Aorta (tissue), 5 donors: Measurements from ENCODE around the gene HLA-G. TPM values are rescaled to one million over a fixed set of nuclear protein-coding genes. Genes with fewer than 3 reads are reported as not detected.
A peak's percentile ranks its signal among the peaks of the same experiment; 100 is the strongest.

Source experiments
- ATAC-seq: fragments of 200-7000 bp; cut with Tn5 transposase; one replicate; pipeline ENCODE4 v1.9.1; 2022; ENCODE audit warnings: moderate library complexity; ENCODE audit not compliant: low FRiP score
- DNase-seq, 2 donors: peaks; one replicate each; pipeline ENCODE4 v3.0.0-alpha.2; 2020
- H3K27ac ChIP-seq, 2 donors: one replicate each; pipeline ENCODE4 v1.5.1; 2013; ENCODE audit warnings: low read length in 2 of 2, mild to moderate bottlenecking in 2 of 2, moderate library complexity in 2 of 2, control low read depth in 1 of 2, inconsistent platforms in 1 of 2, low read depth in 1 of 2
- H3K27me3 ChIP-seq, 2 donors: one replicate each; pipeline ENCODE4 v1.6.1; 2013; ENCODE audit warnings: control low read depth in 1 of 2, low read length in 1 of 2, mild to moderate bottlenecking in 1 of 2, moderate library complexity in 1 of 2; ENCODE audit not compliant: insufficient read depth in 2 of 2, control insufficient read depth in 1 of 2
- H3K36me3 ChIP-seq, 2 donors: one replicate each; pipeline ENCODE4 v1.6.1; 2013; ENCODE audit warnings: control low read depth in 1 of 2, low read length in 1 of 2, mild to moderate bottlenecking in 1 of 2; ENCODE audit not compliant: insufficient read depth in 2 of 2, control insufficient read depth in 1 of 2
- H3K4me1 ChIP-seq, 2 donors: one replicate each; pipeline ENCODE4 v1.6.1; 2013; ENCODE audit warnings: low read length in 2 of 2, control low read depth in 1 of 2, mild to moderate bottlenecking in 1 of 2, moderate library complexity in 1 of 2; ENCODE audit not compliant: insufficient read depth in 2 of 2, control insufficient read depth in 1 of 2
- H3K4me3 ChIP-seq, 2 donors: one replicate each; pipeline ENCODE4 v1.5.1; 2013; ENCODE audit warnings: low read length in 2 of 2, control low read depth in 1 of 2, mild to moderate bottlenecking in 1 of 2
- H3K9me3 ChIP-seq: one replicate; pipeline ENCODE4 v1.6.1; 2013; ENCODE audit warnings: mild to moderate bottlenecking, low read length; ENCODE audit not compliant: control insufficient read depth
- WGBS, 2 donors: extraction: QIAGEN DNeasy Blood & Tissue Kit; methylation state at CpG; one replicate each; pipeline ENCODE4 v1.1.7; 2013; 5-methylcytosine and 5-hydroxymethylcytosine counted together
- intact Hi-C, 2 donors: fragments of 100-400 bp; cut with DNase I; formaldehyde crosslinking; loops; one replicate each; pipeline versions ENCODE4 v1.14.2 to v1.15.0; 2022
- polyA plus RNA-seq, 2 donors: library from polyadenylated mRNA; stranded (reverse); fragments of 200-250 nt; gene quantifications; one replicate each; pipeline ENCODE4 v1.2.3, GENCODE V29; 2013
- total RNA-seq, 2 donors: library from RNA; stranded (reverse); fragmentation: NEBNext Ultra II Directional; extraction: Animal tissue kit (Norgen Biotek cat#: 25700); gene quantifications; one replicate each; pipeline ENCODE4 v1.2.1, GENCODE V29; 2021
- donor health status: healthy with polysubstance abuse.
- donor health status: Bipolar disorder and iron deficiency.
- donor health status: DM: no; HTN: no; CAD: no.
- donor health status: DM: no; HTN: no; CAD: no.
- donor health status: DM: yes; HTN: yes; CAD: no.

Gene HLA-G
- total and polyA plus RNA-seq, 4 donors: 0.29 to 1.3 (median 0.88) TPM; not detected in 1

DNA sequence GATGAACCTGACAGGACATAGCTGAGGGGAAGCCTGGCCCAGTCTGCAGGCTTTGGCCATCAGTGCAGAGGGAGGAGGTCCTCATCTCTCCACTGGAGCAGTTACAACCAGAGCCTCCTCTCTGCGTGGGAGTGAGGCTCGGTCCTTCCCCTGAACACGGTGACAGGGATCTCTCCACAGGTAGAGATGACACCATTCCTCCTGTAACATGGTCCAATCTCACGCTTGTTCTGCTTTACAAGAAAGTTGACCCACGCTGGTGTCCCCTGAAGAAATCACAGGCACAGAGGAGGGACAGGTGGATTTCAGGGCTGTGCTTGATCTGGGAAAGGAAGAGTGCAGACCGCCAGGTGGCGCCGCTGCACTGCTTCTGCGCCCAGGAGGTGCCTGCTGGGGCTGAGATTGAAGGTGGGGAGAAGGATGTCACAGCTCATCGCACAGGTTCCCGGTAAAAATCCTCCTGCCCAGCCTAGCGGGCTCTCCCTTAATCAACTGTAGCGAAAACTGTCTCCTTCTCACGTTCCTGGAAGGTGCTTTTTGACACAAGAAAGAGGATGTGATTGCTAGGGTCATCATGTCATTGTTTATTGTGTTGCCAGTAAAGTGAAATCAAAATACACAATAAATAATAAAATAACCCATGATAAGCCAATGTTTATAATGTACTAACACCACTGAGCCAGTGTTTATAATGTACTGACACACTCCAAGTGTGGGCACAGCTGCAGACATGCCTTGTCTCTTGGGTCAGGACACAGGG, 20.4 kb downstream of the HLA-G start:
- intact Hi-C loops: loop anchor here (1.0 to 2.0 kb wide), 2 partner anchors 165 kb away; no protein-coding TSS in a partner anchor
- Histone ChIP-seq H3K27ac (no peak overlapping the region), H3K4me3 (no peak overlapping the region), H3K9me3 (peaks cover 2% of the 10 kb centered on the region), H3K4me1 (no peaks in the 10 kb centered on the region), H3K27me3 (peaks cover 0 to 3% of the 10 kb centered on the region in 2 donors), H3K36me3 (no peaks in the 10 kb centered on the region)
- peak; percentile 84 to 94 for DNase-seq
- ATAC-seq: peak; percentile 88
- 8 to 9% methylated on average over 14 of the region's 14 CpGs for WGBS, 2 donors

- Histone ChIP-seq H3K4me1 (no peaks in the 10 kb centered on the region), H3K36me3 (no peaks in the 10 kb centered on the region), H3K9me3 (no peaks in the 10 kb centered on the region), H3K4me3 (no peak overlapping the region), H3K27ac (no peak overlapping the region), H3K27me3 (no peaks in the 10 kb centered on the region)
- 7 to 11% methylated on average over 30 to 38 of the region's 38 CpGs for WGBS, 2 donors
- intact Hi-C loops: loop anchor here in 1 of 2 donors (10.0 kb wide), 1 partner anchor 285 kb away; the partner anchor contains the start of gene TRIM40
- ATAC-seq (peak; percentile 30), DNase-seq (no peak)
Observed at GRCh38 chr6:29850011-29850553, 22.5 kb downstream of the HLA-G start.

DNA sequence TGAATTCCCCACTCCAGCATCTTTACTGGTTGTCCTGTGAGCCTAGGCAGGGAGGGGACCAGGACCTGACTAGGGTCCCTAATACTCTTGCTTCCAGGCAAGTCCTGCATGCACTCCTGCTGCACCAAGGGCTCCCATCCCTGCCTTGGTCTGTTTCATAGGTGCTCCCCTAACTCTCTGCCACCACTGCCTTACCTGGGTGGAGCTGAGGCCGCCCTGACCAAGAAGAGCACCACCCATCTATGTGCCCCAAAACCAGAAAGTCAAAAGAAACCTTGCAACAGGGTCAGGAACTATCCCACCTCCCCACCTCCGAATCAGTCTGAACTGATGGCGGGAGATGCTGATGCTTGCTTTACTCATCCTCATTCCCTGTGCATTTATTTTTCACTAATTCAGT, 23.6 kb downstream of the HLA-G start:
- Histone ChIP-seq H3K4me3 (no peak overlapping the region), H3K36me3 (no peaks in the 10 kb centered on the region), H3K27ac (no peak overlapping the region), H3K27me3 (no peaks in the 10 kb centered on the region), H3K9me3 (no peaks in the 10 kb centered on the region), H3K4me1 (no peaks in the 10 kb centered on the region)
- DNase-seq (no peak), ATAC-seq (no peak)
- 60 to 93% methylated on average over 3 of the region's 3 CpGs for WGBS, 2 donors
- intact Hi-C loops: loop anchor here in 1 of 2 donors (10.0 kb wide), 1 partner anchor 284 kb away; the partner anchor contains the start of gene TRIM40

- H3K4me1 ChIP-seq: no peaks in the 10 kb centered on the region
- 56 to 75% methylated on average over 2 of the region's 2 CpGs for WGBS, 2 donors
- H3K9me3 ChIP-seq: no peaks in the 10 kb centered on the region
- H3K4me3 ChIP-seq: no peak overlapping the region
- no peak for ATAC-seq
- intact Hi-C loops: loop anchor here in 1 of 2 donors (10.0 kb wide), 1 partner anchor 282 kb away; the partner anchor contains the start of gene TRIM40
- no peak overlapping the region for H3K27ac ChIP-seq
- no peaks in the 10 kb centered on the region for H3K36me3 ChIP-seq
- DNase-seq: no peak
- H3K27me3 ChIP-seq: no peaks in the 10 kb centered on the region
Observed at GRCh38 chr6:29853245-29853644, 25.6 kb downstream of the HLA-G start.

DNA sequence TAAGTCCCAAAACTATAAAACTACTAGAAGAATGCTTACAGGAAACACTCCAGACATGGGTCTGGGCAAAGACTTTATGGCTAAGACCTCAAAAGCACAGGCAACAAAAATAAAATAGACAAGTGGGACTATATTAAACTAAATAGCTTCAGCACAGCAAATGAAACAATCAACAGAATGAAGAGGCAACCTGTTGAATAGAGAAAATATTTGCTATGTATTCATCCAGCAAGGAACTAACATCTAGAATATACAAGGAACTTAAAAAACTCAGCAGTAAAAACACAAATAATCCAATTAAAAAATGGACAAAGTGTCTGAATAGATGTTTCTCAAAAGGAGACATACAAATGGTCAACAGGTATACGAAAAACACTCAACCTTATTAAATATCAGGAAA, 30.4 kb downstream of the HLA-G start:
- Histone ChIP-seq H3K9me3 (no peaks in the 10 kb centered on the region), H3K4me3 (no peak overlapping the region), H3K27ac (no peak overlapping the region), H3K27me3 (peaks cover 0 to 2% of the 10 kb centered on the region in 2 donors), H3K36me3 (no peaks in the 10 kb centered on the region), H3K4me1 (no peaks in the 10 kb centered on the region)
- 71 to 75% methylated on average over 1 of the region's 1 CpG for WGBS, 2 donors
- DNase-seq: no peak
- intact Hi-C loops: loop anchor here in 1 of 2 donors (10.0 kb wide), 1 partner anchor 277 kb away; the partner anchor contains the start of gene TRIM40
- ATAC-seq: no peak

DNA sequence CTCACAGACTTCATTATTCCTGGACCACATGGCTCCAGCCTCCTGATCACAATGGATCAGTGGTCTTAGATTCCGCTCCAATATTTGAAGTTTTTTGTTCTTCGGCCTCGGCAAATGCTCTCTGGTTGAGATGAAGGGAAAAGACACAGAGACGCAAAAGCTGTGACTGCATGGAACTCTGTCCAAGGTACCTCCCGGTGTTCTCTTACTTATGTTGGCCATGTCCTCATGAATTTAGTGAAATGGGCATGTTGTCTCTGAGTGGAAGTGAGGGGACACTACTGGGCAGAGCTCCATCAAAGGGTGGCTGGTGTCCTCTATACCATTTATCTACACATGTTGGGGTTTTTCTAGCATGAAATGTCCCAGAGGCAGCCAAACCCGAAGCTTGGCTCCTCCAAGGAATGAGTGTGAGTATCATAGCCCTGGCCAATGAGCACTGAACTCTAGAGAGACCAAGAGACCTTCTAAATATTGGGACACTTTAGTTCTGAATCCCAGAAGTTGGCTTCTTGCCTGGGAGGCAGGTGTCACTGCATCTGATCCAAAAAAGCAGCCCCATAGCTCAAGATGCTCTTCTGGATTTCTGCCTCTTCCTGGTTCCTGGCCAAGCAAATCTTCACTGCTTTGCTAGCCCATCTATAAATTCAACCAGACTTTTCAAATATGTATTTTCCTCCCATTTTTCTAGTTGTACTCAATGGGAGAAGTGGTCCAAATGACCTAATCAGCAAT, 34.1 kb downstream of the HLA-G start:
- peaks cover 0 to 4% of the 10 kb centered on the region in 2 donors for H3K27me3 ChIP-seq
- no peaks in the 10 kb centered on the region for H3K36me3 ChIP-seq
- intact Hi-C loops: no loop called here
- DNase-seq (no peak), ATAC-seq (no peak)
- no peak overlapping the region for H3K27ac ChIP-seq
- H3K4me3 ChIP-seq: no peak overlapping the region
- H3K4me1 ChIP-seq: no peaks in the 10 kb centered on the region
- 44 to 69% methylated on average over 6 of the region's 6 CpGs for WGBS, 2 donors
- H3K9me3 ChIP-seq: no peaks in the 10 kb centered on the region

DNA sequence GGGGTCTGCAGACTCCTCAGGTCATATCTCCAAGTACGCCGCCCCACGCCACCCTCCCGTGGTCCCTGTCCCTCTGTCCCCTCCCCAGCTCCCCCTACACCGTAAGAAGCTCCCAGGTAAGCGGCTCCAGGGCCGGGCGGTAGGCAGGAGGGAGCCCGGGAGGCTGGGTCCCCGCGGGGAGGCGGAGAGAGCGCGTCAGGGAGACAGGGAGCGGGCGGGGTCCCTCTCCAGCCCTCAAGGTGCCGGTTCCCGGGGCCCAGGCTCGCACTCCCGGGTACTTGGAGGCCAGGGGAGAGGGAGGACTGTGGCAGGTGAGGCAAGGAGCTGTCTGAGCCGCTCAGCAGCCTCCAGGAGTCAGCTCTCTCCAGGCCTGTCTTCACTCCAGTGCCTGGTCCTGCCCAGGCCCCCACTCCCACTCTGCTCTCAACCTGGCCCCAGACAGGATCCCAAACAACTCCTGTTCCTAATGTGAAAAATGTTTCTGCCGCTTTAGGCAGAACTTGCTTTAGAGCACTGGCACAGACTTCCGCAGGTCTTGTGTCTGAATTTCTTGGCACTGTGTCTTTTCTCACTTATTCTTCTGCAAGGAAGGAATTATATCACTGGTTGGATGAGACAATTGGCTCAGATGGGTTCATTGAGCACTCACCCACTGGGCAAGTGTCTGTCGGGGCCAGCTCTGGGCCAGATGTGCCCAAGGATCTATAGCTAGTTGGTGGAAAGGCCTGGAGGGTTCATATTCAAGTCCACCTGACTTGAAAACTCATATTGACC, 36.6 kb downstream of the HLA-G start:
- Histone ChIP-seq H3K27me3 (peaks cover 0 to 4% of the 10 kb centered on the region in 2 donors), H3K36me3 (no peaks in the 10 kb centered on the region), H3K9me3 (no peaks in the 10 kb centered on the region), H3K4me1 (no peaks in the 10 kb centered on the region), H3K4me3 (no peak overlapping the region), H3K27ac (no peak overlapping the region)
- intact Hi-C loops: no loop called here
- no peak for ATAC-seq
- no peak for DNase-seq
- WGBS, 2 donors: 13 to 24% methylated on average over 15 to 24 of the region's 24 CpGs

DNA sequence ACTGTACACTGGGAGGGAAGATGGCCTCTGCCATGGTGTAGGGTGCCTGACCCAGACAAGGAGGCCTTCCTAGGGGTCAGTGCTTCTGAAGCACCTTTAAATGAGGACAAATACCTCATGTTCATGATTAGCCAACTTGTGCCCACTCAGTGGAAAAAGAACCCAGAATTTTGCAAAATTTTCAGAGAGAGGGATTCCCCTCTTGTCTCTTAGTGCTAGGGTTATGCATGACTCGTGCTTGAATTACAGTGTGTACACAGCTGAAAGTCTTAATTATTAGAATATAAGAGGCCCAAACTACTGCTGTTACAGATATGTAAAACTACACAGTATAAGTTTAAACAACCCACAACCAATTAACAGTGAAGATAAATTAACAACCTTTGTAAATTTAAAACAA, 38.0 kb downstream of the HLA-G start:
- ATAC-seq (no peak), DNase-seq (no peak)
- Histone ChIP-seq H3K9me3 (no peaks in the 10 kb centered on the region), H3K36me3 (no peaks in the 10 kb centered on the region), H3K4me1 (no peaks in the 10 kb centered on the region), H3K27ac (no peak overlapping the region), H3K27me3 (peaks cover 0 to 4% of the 10 kb centered on the region in 2 donors), H3K4me3 (no peak overlapping the region)
- intact Hi-C loops: no loop called here
- WGBS, 2 donors: 67 to 73% methylated on average over 1 of the region's 1 CpG
